Hematopoietic multipotent progenitor cell (in vitro differentiated cells): Measurements from ENCODE around the gene AOC3. TPM values are rescaled to one million over a fixed set of nuclear protein-coding genes. Genes with fewer than 3 reads are reported as not detected.
"Not testable (repeated sequence)": the region's sequence is repeated elsewhere in the genome, so short reads cannot be mapped to it uniquely, and the experiment has no call there.

ENCODE experiments used
- DNase-seq, 3 donors: peaks; one replicate each; pipeline ENCODE4 v3.0.0-alpha.2; 2011 to 2015; ENCODE audit warnings: low read depth in 2 of 3, low spot score in 2 of 3
- total RNA-seq: library from RNA; depleted of rRNA; stranded (reverse); fragments of >200 nt; gene quantifications from one replicate; pipeline ENCODE4 v1.2.3, GENCODE V29; 2012

Gene AOC3
- total RNA-seq, 1 donor, result 0.27 TPM

GRCh38 chr17:42866631-42867575, 15.9 kb downstream of the AOC3 start:
- no peak for DNase-seq

- not testable (repeated sequence) for DNase-seq
These were observed 16.8 kb downstream of the AOC3 start for GRCh38 chr17:42867694-42868261.

- no peak for DNase-seq
These were observed 17.3 kb downstream of the AOC3 start for GRCh38 chr17:42868338-42868737.

- no peak for DNase-seq
These were observed 20.6 kb downstream of the AOC3 start for GRCh38 chr17:42871647-42872046.

- no peak for DNase-seq
These were observed 21.4 kb downstream of the AOC3 start for GRCh38 chr17:42872251-42872965.

- no peak for DNase-seq
These were observed 22.3 kb downstream of the AOC3 start for GRCh38 chr17:42873315-42873714.

GRCh38 chr17:42873932-42874695, 23.1 kb downstream of the AOC3 start:
- DNase-seq, result not testable (repeated sequence)

GRCh38 chr17:42877037-42877436, 26.0 kb downstream of the AOC3 start:
- DNase-seq, result no peak

- DNase-seq, result no peak
These were observed 27.3 kb downstream of the AOC3 start for GRCh38 chr17:42878123-42878880.

- DNase-seq, result no peak
These were observed 28.1 kb downstream of the AOC3 start for GRCh38 chr17:42878924-42879595.

GRCh38 chr17:42879596-42879985, 28.6 kb downstream of the AOC3 start:
- DNase-seq, result no peak

- no peak for DNase-seq
These were observed 29.8 kb downstream of the AOC3 start for GRCh38 chr17:42880776-42881310.

- not testable (repeated sequence) for DNase-seq
These were observed 30.7 kb downstream of the AOC3 start for GRCh38 chr17:42881706-42882105.

- DNase-seq, result no peak
These were observed 31.2 kb downstream of the AOC3 start for GRCh38 chr17:42882166-42882565.

- no peak for DNase-seq
These were observed 33.0 kb downstream of the AOC3 start for GRCh38 chr17:42883802-42884558.

GRCh38 chr17:42885806-42886205, 34.8 kb downstream of the AOC3 start:
- DNase-seq, result not testable (repeated sequence)

- peak in 1 of 3 donors; percentile 22 for DNase-seq
These were observed 35.5 kb downstream of the AOC3 start for GRCh38 chr17:42886283-42887176.
